ENCODE results near the gene HNRNPUL2.

Gene HNRNPUL2

GRCh38 chr11:62689421-62690183 lies 37.7 kb downstream of the HNRNPUL2 start, which contains the start of gene LRRN4CL:
Gene LRRN4CL, minus strand, starts transcription at chr11:62689530. Its CDS starts 1,022 bp downstream, at chr11:62688508.
- H3K4me3 ChIP-seq (ENCODE audit: low read depth, low read length, poor library complexity, severe bottlenecking): no peak within 1 kb of the TSS
- H3K9me3 ChIP-seq (ENCODE audit: low read length): no peaks in the 10 kb centered on the region
- H3K9me2 ChIP-seq (ENCODE audit: low read depth, low read length): no peaks in the 10 kb centered on the region
- H3K79me2 ChIP-seq (ENCODE audit: insufficient read depth, low read length): no peaks in the 10 kb centered on the region
- H3K27ac ChIP-seq (ENCODE audit: low read depth, low read length, poor library complexity, severe bottlenecking): no peak within 1 kb of the TSS
- no peaks in the 10 kb centered on the region for H3K27me3 ChIP-seq (ENCODE audit: insufficient read depth, low read length)
- no peak within 1 kb of the TSS for H3K9ac ChIP-seq (ENCODE audit: low read length)
- H3K36me3 ChIP-seq (ENCODE audit: insufficient read depth, low read length): peaks cover 48% of the 10 kb centered on the region; the same call in 1 of the 2 replicates
- no peaks in the 10 kb centered on the region for H3K4me1 ChIP-seq (ENCODE audit: insufficient read depth, low read length, severe bottlenecking)
- no peaks in the 10 kb centered on the region for H4K20me1 ChIP-seq (ENCODE audit: insufficient read depth, low read length)
- H3F3A ChIP-seq (ENCODE audit: insufficient read depth, low read length): no peaks in the 10 kb centered on the region
- H3K4me2 ChIP-seq (ENCODE audit: low read length): no peak within 1 kb of the TSS
- TF ChIP-seq, protein P1, sequence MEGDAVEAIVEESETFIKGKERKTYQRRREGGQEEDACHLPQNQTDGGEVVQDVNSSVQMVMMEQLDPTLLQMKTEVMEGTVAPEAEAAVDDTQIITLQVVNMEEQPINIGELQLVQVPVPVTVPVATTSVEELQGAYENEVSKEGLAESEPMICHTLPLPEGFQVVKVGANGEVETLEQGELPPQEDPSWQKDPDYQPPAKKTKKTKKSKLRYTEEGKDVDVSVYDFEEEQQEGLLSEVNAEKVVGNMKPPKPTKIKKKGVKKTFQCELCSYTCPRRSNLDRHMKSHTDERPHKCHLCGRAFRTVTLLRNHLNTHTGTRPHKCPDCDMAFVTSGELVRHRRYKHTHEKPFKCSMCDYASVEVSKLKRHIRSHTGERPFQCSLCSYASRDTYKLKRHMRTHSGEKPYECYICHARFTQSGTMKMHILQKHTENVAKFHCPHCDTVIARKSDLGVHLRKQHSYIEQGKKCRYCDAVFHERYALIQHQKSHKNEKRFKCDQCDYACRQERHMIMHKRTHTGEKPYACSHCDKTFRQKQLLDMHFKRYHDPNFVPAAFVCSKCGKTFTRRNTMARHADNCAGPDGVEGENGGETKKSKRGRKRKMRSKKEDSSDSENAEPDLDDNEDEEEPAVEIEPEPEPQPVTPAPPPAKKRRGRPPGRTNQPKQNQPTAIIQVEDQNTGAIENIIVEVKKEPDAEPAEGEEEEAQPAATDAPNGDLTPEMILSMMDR (IDR thresholded peaks at IDR 0.05; ENCODE audit: low read length): no peak
- TF ChIP-seq EZH2 (IDR thresholded peaks at IDR 0.05; ENCODE audit: borderline replicate concordance, low read length): no peak
- no peak within 1 kb of the TSS for H2AFZ ChIP-seq (ENCODE audit: low read length)

GRCh38 chr11:62688491-62688890 lies 38.8 kb downstream of the HNRNPUL2 start:
- no peak overlapping the region for H3K9ac ChIP-seq (ENCODE audit: low read length)
- no peaks in the 10 kb centered on the region for H3F3A ChIP-seq (ENCODE audit: insufficient read depth, low read length)
- H3K9me2 ChIP-seq (ENCODE audit: low read depth, low read length): no peaks in the 10 kb centered on the region
- H3K27ac ChIP-seq (ENCODE audit: low read depth, low read length, poor library complexity, severe bottlenecking): no peak overlapping the region
- H3K36me3 ChIP-seq (ENCODE audit: insufficient read depth, low read length): peaks cover 39% of the 10 kb centered on the region; the same call in 1 of the 2 replicates
- H4K20me1 ChIP-seq (ENCODE audit: insufficient read depth, low read length): no peaks in the 10 kb centered on the region
- H3K79me2 ChIP-seq (ENCODE audit: insufficient read depth, low read length): no peaks in the 10 kb centered on the region
- H3K27me3 ChIP-seq (ENCODE audit: insufficient read depth, low read length): no peaks in the 10 kb centered on the region
- H3K4me1 ChIP-seq (ENCODE audit: insufficient read depth, low read length, severe bottlenecking): no peaks in the 10 kb centered on the region
- no peak overlapping the region for H3K4me2 ChIP-seq (ENCODE audit: low read length)
- no peak overlapping the region for H3K4me3 ChIP-seq (ENCODE audit: low read depth, low read length, poor library complexity, severe bottlenecking)
- TF ChIP-seq EZH2 (IDR thresholded peaks at IDR 0.05; ENCODE audit: borderline replicate concordance, low read length): no peak
- TF ChIP-seq, protein P1 (IDR thresholded peaks at IDR 0.05; ENCODE audit: low read length): no peak
- H2AFZ ChIP-seq (ENCODE audit: low read length): no peak overlapping the region
- H3K9me3 ChIP-seq (ENCODE audit: low read length): no peaks in the 10 kb centered on the region

- H3K79me2 ChIP-seq (ENCODE audit: insufficient read depth, low read length): no peaks in the 10 kb centered on the region
- H4K20me1 ChIP-seq (ENCODE audit: insufficient read depth, low read length): no peaks in the 10 kb centered on the region
- H3K4me2 ChIP-seq (ENCODE audit: low read length): no peak overlapping the region
- no peak overlapping the region for H3K9ac ChIP-seq (ENCODE audit: low read length)
- no peaks in the 10 kb centered on the region for H3K27me3 ChIP-seq (ENCODE audit: insufficient read depth, low read length)
- no peaks in the 10 kb centered on the region for H3K4me1 ChIP-seq (ENCODE audit: insufficient read depth, low read length, severe bottlenecking)
- H3K36me3 ChIP-seq (ENCODE audit: insufficient read depth, low read length): peaks cover 31% of the 10 kb centered on the region; the same call in 1 of the 2 replicates
- H2AFZ ChIP-seq (ENCODE audit: low read length): no peak overlapping the region
- no peak overlapping the region for H3K27ac ChIP-seq (ENCODE audit: low read depth, low read length, poor library complexity, severe bottlenecking)
- TF ChIP-seq, protein P1 (IDR thresholded peaks at IDR 0.05; ENCODE audit: low read length): no peak
- no peak for TF ChIP-seq EZH2 (IDR thresholded peaks at IDR 0.05; ENCODE audit: borderline replicate concordance, low read length)
- no peak overlapping the region for H3K4me3 ChIP-seq (ENCODE audit: low read depth, low read length, poor library complexity, severe bottlenecking)
- H3K9me3 ChIP-seq (ENCODE audit: low read length): no peaks in the 10 kb centered on the region
- H3F3A ChIP-seq (ENCODE audit: insufficient read depth, low read length): no peaks in the 10 kb centered on the region
- H3K9me2 ChIP-seq (ENCODE audit: low read depth, low read length): no peaks in the 10 kb centered on the region
Observed at GRCh38 chr11:62687508-62688396, 39.5 kb downstream of the HNRNPUL2 start.

Measured in OCI-LY1 (cell line).